ENCODE measurements around the gene FAM240B.

DNA sequence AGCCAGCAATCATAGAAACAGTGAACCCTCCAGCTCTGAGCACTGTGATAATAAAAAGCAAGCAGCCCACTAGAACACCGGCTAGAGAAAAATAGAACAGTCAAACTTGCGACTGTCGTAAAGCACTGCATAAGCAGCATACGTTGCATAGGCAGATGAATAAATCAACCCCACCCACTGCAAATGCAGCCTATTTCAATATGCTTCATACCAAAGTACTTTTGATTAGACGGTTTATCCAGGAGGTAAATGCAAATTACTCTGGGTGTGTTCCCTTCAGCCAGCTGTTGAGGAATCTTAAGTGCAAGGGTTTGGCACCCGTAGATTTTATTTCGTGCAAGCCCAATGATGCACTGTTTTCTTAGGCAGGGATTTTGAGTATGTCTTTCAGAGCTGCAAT is 67.4 kb downstream of the FAM240B start:
- TF ChIP-seq EZH2 (IDR thresholded peaks at IDR 0.05; ENCODE audit: borderline replicate concordance, low read length) (no peak), CTCF (IDR thresholded peaks at IDR 0.05; ENCODE audit: low read length) (no peak)

All from OCI-LY1 (cell line).